ENCODE measurements around the gene MYRIP.

GRCh38 chr3:39809181-39809994 is at the start of gene MYRIP:
- TF ChIP-seq YY1 (IDR thresholded peaks at IDR 0.05; ENCODE audit: low read depth) (no peak), CTCF (IDR thresholded peaks at IDR 0.05) (no peak), USF2 (IDR thresholded peaks at IDR 0.05; ENCODE audit: borderline replicate concordance, low read depth, low read length) (no peak), EZH2phosphoT487 (IDR thresholded peaks at IDR 0.05; ENCODE audit: borderline replicate concordance, low read depth) (no peak), EP300 (IDR thresholded peaks at IDR 0.05; ENCODE audit: borderline replicate concordance in 1 of 2, low read depth in 1 of 2, low read length in 1 of 2) (no peak), ZBTB33 (IDR thresholded peaks at IDR 0.05; ENCODE audit: borderline replicate concordance, low read depth) (no peak), RAD21 (IDR thresholded peaks at IDR 0.05; ENCODE audit: low read length) (no peak), TCF12 (IDR thresholded peaks at IDR 0.05) (no peak), SIN3A (IDR thresholded peaks at IDR 0.05; ENCODE audit: borderline replicate concordance, low read depth, low read length) (no peak), CHD2 (IDR thresholded peaks at IDR 0.05; ENCODE audit: low read length, partially characterized antibody) (no peak), IRF3 (IDR thresholded peaks at IDR 0.05; ENCODE audit: low read depth, low read length) (no peak)

Measured in SK-N-SH (cell line).